Activated T-cell treated with anti-CD3 and anti-CD28 coated beads for 48 hours (primary cell): ENCODE results near the gene RAMACL.
A peak's percentile ranks its signal among the peaks of the same experiment; 100 is the strongest.
"Not testable (repeated sequence)": the region's sequence is repeated elsewhere in the genome, so short reads cannot be mapped to it uniquely, and the experiment has no call there.

Source experiments
- DNase-seq: peaks from one replicate; pipeline ENCODE4 v3.0.0-alpha.2; 2020; ENCODE audit warnings: low read depth

The RAMACL gene

GRCh38 chr6:166586424-166587156 lies at the start of gene RAMACL:
TSS of gene RAMACL (minus strand) at chr6:166586678. CDS start at chr6:166586477, 201 bp downstream.
- DNase-seq = peak; percentile 20

DNA sequence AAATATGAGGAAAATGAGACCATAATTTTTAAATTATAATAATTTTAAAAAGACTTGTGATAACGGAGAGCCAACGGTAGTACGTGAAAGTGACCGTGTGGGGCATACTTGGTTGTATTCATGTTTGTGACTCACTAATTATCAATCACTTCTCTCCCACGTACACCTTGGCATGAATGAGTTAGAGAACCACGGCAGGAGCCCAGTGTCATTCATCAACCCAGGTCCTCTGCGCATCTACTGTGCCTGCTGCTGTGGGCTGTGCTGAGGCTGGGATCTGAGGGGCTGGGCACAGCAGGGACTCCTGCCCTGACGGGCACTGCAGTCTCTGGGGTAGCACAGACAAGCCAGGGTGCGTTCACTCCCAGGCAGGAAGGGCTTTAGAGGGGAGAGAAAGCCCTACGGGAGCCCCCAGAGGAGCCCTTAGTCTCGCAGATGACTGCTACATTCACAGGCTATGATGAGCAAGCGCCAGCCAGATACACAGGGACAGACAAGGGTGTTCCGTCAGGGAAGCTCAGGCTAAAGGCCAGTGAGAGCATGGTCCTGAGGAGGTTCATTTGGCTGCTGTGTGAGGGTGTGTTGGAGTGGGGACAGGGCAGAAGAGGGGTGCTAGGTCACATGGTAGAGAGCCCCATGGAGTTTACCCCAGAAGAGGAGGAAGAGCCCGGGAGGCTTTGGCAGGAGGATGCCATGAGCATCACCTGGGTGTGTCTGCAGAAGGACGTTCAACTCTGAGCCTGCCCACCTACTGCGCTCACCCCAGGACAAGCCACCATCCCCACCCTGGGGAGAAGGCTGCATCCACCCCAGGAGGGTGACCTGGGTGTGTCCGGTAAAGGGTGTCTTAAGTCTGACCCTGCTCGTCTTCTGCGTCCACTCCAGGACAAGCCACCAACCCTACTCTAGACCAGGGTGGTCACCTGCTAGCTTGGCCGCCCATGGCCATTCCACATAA lies 48.8 kb upstream of the RAMACL start:
- no peak for DNase-seq

DNA sequence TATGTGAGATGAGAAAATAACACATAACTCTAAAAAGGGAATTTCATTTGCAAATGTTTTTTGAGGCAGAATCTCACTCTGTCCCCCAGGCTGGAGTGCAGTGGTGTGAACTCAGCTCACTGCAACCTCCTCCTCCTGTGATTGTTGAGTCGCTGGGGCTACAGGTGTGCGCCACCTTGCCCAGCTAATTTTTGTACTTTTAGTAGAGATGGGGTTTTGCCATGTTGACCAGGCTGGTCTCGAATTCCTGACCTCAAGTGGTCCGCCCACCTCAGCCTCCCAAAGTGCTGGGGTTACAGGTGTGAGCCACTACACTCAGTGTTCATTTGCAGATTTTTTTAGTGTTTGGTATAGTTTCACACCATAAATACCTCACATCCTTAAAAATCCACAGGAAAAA lies 48.1 kb upstream of the RAMACL start:
- DNase-seq = not testable (repeated sequence)

DNA sequence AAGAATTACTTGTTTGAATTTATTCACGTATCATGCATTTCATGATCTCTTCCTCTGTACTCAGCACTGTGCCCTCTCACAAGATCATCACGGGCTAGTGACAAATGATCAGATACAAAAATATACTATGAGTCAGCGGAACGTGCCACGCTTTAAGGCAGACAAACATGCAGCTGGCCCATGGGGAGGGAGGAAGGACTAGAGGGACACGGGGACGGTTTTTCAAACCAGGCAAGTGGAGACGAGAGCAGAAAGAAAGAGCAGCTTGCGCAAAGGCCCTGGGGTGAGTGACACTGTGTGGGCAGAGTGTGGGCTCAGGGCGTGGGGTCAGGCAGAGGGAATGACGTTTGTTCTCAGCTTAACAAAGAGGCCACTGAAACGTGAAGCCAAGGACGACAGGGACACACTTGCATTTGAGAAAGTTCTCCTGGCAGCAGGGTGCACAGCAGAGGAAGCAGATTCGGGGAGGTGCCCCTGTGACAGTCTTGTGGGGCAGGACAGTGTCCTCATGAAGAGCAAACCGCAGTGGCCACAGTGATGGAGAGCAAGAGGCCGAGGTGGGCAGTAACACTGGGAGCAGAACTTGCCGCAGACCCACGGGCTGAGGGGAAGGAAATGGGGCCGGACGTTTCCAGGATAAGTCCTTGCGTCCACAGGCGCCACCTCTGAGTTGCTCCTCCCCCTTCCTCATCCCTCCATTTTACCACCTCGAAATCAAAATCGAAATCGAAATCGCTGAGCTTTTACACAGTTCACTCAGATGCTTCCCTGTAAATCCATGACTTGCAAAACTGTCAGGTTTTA lies 47.5 kb upstream of the RAMACL start:
- no peak for DNase-seq

DNA sequence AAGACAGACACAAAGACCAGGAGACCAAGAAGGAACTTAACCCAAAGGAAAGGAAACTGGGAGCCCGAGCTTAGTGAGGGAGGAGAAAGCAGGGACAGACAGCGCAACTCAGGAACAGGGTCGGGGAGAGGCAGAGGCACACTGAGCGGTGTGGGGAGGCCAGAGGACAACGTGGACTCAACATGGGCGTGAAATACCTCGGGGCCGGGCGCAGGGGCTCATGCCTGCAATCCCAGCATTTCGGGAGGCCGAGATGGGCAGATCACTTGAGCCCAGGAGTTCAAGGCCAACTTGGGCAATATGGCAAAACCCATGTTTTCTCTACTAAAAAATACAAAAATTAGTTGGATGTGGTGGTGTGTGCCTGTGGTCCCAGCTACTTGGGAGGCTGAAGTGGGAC lies 46.3 kb upstream of the RAMACL start:
- no peak for DNase-seq

DNA sequence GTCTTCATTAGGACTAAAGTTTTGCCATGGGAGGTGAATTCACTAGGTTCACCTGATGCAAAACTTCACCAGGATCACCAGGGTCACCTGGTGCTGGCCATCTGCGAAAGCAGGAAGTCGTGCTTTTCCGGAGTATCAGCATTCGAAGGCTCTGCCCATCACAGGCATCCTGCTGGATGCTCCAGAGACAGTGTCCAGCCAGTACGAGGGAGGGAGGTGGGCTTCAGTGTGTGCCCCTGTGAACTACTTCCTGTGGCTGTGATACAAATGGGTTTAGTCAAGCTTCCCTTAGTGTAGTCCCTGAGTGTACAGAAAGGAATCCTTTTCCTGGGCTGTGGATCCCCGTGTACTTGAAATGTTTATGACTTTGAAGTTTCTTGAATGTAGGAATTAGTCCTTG lies 44.0 kb upstream of the RAMACL start:
- DNase-seq = no peak

GRCh38 chr6:166629628-166630027 lies 43.1 kb upstream of the RAMACL start:
- no peak for DNase-seq

DNA sequence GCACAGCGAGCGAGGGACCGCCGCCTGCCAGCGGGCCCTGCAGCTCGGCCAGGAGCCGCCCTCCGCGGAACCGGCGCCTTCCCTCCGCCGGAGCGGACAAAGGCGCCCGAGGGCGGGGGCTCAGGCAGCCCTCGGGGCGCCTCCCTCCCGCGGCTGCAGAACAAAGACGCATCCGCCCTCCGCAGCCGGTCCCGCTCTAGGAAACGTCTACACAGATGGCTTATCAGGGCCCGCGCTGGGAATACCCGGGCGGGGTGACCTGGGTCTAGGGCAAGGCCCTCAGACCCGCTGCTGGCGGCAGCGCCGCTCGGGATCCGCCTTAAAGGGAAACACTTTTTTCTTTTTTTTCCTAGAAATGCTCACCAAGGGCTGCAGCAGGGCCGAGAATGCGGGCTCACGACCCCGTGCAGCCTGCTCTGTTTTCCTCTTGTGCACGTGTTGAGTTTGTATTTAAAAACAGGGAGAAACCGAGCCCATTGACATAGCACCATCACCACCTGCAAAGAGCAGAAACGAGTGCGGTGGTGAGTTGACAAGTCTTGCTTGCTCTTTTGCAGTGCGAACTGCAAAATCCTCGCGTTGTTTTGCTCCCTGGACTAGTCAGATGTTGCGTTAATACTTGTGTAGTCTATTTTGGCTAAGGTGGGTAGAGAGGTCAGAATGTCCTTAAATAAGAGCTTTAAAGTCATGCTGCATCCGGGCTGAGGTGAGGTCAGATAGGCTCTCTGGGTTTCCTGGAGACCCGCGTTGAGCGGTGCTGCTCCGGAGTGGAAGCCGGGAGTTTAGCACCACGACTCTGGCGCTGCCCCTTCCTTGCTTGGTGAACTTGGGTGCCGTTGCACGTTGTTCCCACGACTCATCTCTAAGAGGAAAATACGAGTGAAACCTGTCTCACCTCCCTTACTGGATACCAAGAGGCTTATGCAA lies 41.7 kb upstream of the RAMACL start:
- peak; percentile 44 for DNase-seq

DNA sequence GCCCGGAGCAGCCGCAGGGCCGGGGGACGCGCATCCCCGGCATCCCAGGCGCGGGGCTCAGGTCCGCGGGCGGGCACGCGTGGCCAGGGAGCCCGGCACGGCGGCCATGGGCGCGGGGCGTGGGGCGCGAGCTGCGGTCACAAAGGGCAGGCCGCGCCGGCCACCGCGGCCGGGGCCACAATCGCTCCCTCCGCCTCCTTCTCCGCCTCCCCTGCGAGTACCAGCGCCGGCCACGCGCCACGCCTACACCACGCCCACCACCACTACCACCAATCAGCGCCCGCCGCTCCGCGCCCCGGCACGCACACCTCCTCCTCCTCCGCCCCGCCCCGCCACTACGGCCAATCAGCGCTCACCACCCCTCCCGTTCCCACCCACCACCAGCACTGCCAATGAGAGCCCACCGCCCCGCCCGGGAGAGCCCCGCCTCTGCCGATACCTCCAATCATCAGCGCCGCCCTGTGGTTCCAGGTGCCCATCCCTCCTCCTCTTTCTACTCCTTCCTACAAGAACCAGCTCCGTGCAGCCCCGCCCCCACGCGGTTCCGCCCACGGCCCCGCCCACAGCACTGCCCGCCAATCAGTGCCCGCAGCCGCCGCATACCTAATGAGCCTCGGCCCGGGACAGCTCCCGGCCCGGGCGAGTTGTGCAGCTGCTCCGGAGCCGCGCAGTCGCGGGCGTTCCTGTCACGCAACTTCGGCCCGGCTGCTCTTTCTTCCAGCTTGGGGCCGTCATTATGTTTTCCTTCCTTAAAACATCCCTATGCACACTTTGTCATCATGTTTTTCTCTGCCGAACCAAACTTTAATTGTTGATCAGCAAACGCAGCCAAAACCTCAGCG lies 40.8 kb upstream of the RAMACL start, which contains the start of gene RPS6KA2:
Gene RPS6KA2 (minus strand): TSS at position 219 of the 842 bp plus-strand sequence. CDS start 232 bp downstream, outside the sequence.
- DNase-seq = peak; percentile 99

- DNase-seq = peak; percentile 4
Observed at GRCh38 chr6:166626177-166627032, 39.9 kb upstream of the RAMACL start.

GRCh38 chr6:166625356-166625755 lies 38.9 kb upstream of the RAMACL start:
- no peak for DNase-seq

- no peak for DNase-seq
Observed at GRCh38 chr6:166624275-166624674, 37.8 kb upstream of the RAMACL start.

DNA sequence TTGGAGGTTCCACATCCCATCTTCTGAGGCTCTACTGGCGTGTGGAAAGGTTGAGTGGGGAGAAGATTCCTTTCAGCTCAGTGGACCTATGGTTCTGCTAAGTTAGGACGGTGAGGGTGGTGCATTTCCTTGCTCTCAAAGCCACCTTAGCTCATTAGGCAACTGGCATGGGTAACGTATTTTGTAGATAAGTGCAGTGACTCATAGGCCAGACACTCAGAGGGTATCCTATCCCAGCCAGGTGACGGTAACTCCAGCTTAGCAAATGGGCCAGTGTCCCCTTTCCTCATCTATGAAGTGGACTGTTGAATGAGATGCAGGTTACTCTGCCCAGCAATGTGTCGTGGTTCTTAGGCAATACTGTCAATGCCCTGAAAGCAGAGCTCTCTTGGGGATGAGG lies 36.8 kb upstream of the RAMACL start:
- DNase-seq = no peak

GRCh38 chr6:166621114-166621540 lies 34.6 kb upstream of the RAMACL start:
- DNase-seq = no peak

DNA sequence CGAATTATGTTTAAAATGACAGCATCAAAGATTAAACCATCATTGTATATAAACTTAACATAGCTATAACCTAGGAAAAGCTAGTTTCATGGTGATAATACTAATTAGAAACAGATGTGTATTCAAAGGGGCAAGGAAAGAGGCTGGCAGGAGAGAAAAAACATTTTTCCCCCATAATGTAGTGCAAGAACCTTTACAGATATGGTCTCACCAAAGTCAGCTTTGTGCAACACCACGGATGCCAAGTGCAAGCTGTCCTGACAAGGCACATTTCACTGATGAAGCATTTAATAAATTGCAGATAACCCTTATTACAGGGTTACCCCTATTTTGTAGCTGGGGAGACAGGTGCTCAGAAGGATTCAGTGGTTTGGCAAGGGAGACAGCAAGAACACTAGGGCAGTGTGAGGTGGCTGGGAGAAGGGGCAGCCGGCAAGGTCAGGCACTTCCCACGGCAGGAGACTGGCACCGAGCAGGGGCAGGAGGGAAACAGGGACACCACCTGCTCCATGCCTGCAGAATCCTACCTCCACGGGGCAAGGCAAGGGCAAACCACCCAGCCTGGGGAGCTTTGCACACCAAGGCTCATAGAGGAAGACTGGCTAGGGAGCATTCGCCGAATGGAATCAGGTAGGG lies 34.1 kb upstream of the RAMACL start:
- DNase-seq = no peak

- no peak for DNase-seq
Observed at GRCh38 chr6:166619912-166620311, 33.4 kb upstream of the RAMACL start.

DNA sequence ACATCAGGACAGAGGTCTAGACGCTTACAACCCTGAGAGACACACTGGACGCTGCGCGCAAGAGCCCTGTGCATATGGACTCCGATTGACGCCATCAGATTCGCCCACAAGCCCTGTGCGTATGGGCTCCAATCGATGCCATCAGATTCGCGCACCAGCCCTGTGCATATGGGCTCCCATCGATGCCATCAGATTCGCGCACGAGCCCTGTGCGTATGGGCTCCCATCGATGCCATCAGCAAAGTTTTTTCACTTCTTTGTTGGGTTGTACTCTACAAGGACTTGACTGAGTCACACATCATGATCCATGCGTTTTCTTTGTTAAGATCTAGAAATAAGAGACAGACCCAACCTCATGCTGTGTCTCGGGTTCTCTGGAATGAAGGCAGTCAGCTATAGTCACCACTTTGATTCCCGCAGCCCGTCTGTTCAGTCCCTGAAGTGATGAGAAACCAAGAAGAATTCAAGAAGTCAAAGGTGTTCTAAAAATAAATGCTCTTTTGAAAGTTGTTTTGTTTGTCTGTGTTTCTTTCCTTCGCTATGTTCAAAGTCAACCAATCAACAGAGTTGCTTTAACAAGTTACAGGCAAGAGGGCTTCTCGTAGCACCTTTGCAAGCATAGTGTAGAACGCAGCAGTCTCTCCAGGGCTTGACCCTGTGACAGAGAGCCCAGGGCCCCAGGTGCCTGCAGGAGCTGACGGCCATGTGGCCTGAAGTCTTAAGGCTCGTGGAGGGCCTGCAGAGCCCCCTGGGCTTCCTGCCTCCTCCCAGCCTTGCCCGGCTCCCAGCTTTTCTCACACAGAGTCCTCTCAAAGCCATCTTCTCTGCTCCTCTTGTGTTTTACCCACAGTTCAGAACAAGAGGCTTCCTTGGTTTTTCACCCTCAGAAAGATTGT lies 32.6 kb upstream of the RAMACL start:
- no peak for DNase-seq
